ENCODE data around the gene MPRIP. TPM values are rescaled to one million over a fixed set of nuclear protein-coding genes. Genes with fewer than 3 reads are reported as not detected.

Gene MPRIP
- total RNA-seq, 4 donors from 2014 or later = 122 to 207 (median 145) TPM

DNA sequence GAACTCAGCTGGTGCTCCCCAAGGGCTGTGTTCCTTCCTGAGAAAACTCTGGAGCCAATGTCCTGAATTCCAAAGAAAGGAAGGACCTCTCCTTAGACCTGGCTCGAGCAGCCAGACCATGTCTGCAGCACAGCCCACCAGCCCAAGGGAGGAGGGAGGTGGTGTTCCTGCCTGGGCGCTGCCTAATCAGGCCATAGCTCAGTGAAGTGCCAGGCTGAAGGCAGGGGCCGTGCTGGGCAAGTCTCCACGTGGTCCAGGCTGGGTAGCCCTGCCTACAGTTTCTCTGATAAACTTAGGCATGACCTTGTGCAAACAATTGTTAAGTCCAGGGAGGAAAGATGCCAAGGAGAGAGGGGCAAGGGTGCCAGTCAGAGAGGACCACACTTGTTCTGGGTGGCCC, 76.8 kb downstream of the MPRIP start:
- Histone ChIP-seq H3K27me3 (no peaks in the 10 kb centered on the region), H3K9me3 (no peaks in the 10 kb centered on the region), H3K36me3 (no peaks in the 10 kb centered on the region), H3K27ac (peak overlapping the region; percentile 46), H3K4me3 (no peak overlapping the region), H3K4me1 (peaks cover 53% of the 10 kb centered on the region)
- 71% methylated on average over 1 of the region's 4 CpGs for WGBS
- DNase-seq (ENCODE audit: low spot score in 2 of 2) = no peak
- TF ChIP-seq CTCF (IDR thresholded peaks at IDR 0.05) (no peak), POLR2A (IDR thresholded peaks at IDR 0.05) (no peak), EP300 (IDR thresholded peaks at IDR 0.05) (no peak), POLR2AphosphoS5 (IDR thresholded peaks at IDR 0.05) (no peak)

DNA sequence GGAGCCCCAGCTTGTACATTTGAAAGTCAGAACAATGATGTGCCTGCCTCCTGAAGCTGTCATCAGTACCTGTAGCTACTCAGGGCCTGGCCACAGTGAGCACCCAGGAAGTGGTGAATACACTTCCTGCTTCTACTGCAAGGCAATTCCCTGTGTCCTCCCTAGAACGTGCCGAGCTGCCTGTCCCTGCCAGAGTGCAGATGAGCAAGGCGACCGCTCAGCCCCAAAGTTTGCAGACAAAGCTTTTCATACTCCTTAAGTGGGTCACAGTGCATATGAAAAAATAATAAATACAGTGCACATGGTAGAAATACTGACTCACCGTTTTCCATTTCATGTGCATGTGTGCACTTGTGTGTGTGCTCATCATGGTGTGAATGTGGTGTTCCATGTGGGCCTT, 77.3 kb downstream of the MPRIP start:
- H3K36me3 ChIP-seq = no peaks in the 10 kb centered on the region
- WGBS = 17% methylated on average over 5 of the region's 5 CpGs
- no peak for DNase-seq (ENCODE audit: low spot score in 2 of 2)
- H3K4me3 ChIP-seq = no peak overlapping the region
- TF ChIP-seq POLR2AphosphoS5 (IDR thresholded peaks at IDR 0.05) = peak in 1 of 3 donors; percentile 28
- TF ChIP-seq POLR2A (IDR thresholded peaks at IDR 0.05) = no peak
- no peaks in the 10 kb centered on the region for H3K27me3 ChIP-seq
- H3K9me3 ChIP-seq = no peaks in the 10 kb centered on the region
- peaks cover 51% of the 10 kb centered on the region for H3K4me1 ChIP-seq
- H3K27ac ChIP-seq = peak overlapping the region; percentile 46

- peak overlapping the region; percentile 46 for H3K27ac ChIP-seq
- TF ChIP-seq CTCF (IDR thresholded peaks at IDR 0.05) = no peak
- 37% methylated on average over 4 of the region's 4 CpGs for WGBS
- no peak for DNase-seq (ENCODE audit: low spot score in 2 of 2)
- peaks cover 48% of the 10 kb centered on the region for H3K4me1 ChIP-seq
- no peaks in the 10 kb centered on the region for H3K9me3 ChIP-seq
- no peaks in the 10 kb centered on the region for H3K27me3 ChIP-seq
- no peak overlapping the region for H3K4me3 ChIP-seq
- no peaks in the 10 kb centered on the region for H3K36me3 ChIP-seq
These were observed 78.0 kb downstream of the MPRIP start for GRCh38 chr17:17120294-17120693.

DNA sequence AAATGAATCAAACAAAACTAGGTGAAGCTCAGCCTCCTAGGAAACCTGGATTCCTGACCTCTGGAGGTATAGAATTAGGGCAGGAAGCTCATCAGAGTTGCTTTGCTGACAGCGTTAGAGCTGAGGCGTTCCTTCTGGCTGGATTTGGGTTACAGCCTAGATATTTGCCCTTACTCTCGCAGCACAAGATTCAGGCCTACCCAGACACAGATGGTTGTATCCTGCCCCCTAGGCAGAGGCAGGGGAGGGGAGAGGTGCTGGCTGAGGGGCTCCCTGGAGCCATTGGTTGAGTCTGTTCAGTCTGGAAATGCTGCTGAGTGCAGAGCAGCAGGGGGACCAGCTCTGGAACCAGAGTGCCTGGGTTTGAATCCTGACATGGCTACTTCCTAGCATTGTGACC, 78.4 kb downstream of the MPRIP start:
- Histone ChIP-seq H3K4me3 (no peak overlapping the region), H3K4me1 (peaks cover 48% of the 10 kb centered on the region), H3K27me3 (no peaks in the 10 kb centered on the region), H3K9me3 (no peaks in the 10 kb centered on the region), H3K27ac (peak overlapping the region; percentile 46), H3K36me3 (no peaks in the 10 kb centered on the region)
- DNase-seq (ENCODE audit: low spot score in 2 of 2) = no peak
- no peak for TF ChIP-seq POLR2A (IDR thresholded peaks at IDR 0.05)
- TF ChIP-seq CTCF (IDR thresholded peaks at IDR 0.05) = no peak
- TF ChIP-seq EP300 (IDR thresholded peaks at IDR 0.05) = no peak
- no peak for TF ChIP-seq POLR2AphosphoS5 (IDR thresholded peaks at IDR 0.05)
- WGBS = 20% methylated on average over 2 of the region's 3 CpGs

GRCh38 chr17:17121162-17121561, 78.9 kb downstream of the MPRIP start:
- Histone ChIP-seq H3K4me3 (no peak overlapping the region), H3K27me3 (no peaks in the 10 kb centered on the region), H3K9me3 (no peaks in the 10 kb centered on the region), H3K27ac (peak overlapping the region; percentile 46), H3K4me1 (peaks cover 45% of the 10 kb centered on the region), H3K36me3 (no peaks in the 10 kb centered on the region)
- DNase-seq (ENCODE audit: low spot score in 2 of 2) = no peak
- WGBS = 71% methylated on average over 8 of the region's 8 CpGs
- TF ChIP-seq POLR2AphosphoS5 (IDR thresholded peaks at IDR 0.05) (no peak), CTCF (IDR thresholded peaks at IDR 0.05) (no peak), EP300 (IDR thresholded peaks at IDR 0.05) (no peak), POLR2A (IDR thresholded peaks at IDR 0.05) (no peak)

GRCh38 chr17:17122781-17123483, 80.7 kb downstream of the MPRIP start:
- no peaks in the 10 kb centered on the region for H3K9me3 ChIP-seq
- no peak for DNase-seq (ENCODE audit: low spot score in 2 of 2)
- H3K36me3 ChIP-seq = peaks cover 9% of the 10 kb centered on the region
- TF ChIP-seq EP300 (IDR thresholded peaks at IDR 0.05) (no peak), POLR2A (IDR thresholded peaks at IDR 0.05) (no peak), POLR2AphosphoS5 (IDR thresholded peaks at IDR 0.05) (no peak), CTCF (IDR thresholded peaks at IDR 0.05) (no peak)
- 90% methylated on average over 10 of the region's 10 CpGs for WGBS
- no peaks in the 10 kb centered on the region for H3K27me3 ChIP-seq
- no peak overlapping the region for H3K4me3 ChIP-seq
- H3K27ac ChIP-seq = no peak overlapping the region
- peaks cover 47% of the 10 kb centered on the region for H3K4me1 ChIP-seq
